CD14-positive monocyte (primary cell): Measurements from ENCODE around the gene INHA. TPM values are rescaled to one million over a fixed set of nuclear protein-coding genes. Genes with fewer than 3 reads are reported as not detected.

ENCODE experiments used
- DNase-seq, 3 donors: peaks; one replicate each; pipeline ENCODE4 v3.0.0-alpha.2; 2011 to 2022
- H2AFZ ChIP-seq: 2 replicates; pipeline ENCODE4 v1.6.0; 2012; ENCODE audit warnings: mild to moderate bottlenecking, low read depth, low read length, inconsistent platforms; ENCODE audit not compliant: insufficient read depth, poor library complexity, severe bottlenecking
- H3K27ac ChIP-seq, 2 donors: 1 replicate in 1 of 2; 2 replicates in 1 of 2; pipeline ENCODE4 v1.5.1; 2012 to 2013; ENCODE audit warnings: low read length in 2 of 2, control low read depth in 1 of 2, inconsistent platforms in 1 of 2, low read depth in 1 of 2, mild to moderate bottlenecking in 1 of 2
- H3K27me3 ChIP-seq, 2 donors: one replicate each; pipeline versions ENCODE4 v1.6.0 to v1.6.1; 2011 to 2013; ENCODE audit warnings: low read length in 2 of 2; ENCODE audit not compliant: control insufficient read depth in 2 of 2, insufficient read depth in 2 of 2
- H3K36me3 ChIP-seq, 2 donors: replicated peaks in 1 of 2; 1 replicate in 1 of 2; 2 replicates in 1 of 2; pipeline versions ENCODE4 v1.5.1 to v1.6.1; 2012 to 2013; ENCODE audit warnings: low read length in 2 of 2, control low read depth in 1 of 2, inconsistent platforms in 1 of 2, mild to moderate bottlenecking in 1 of 2; ENCODE audit not compliant: insufficient read depth in 2 of 2, control insufficient read depth in 1 of 2
- H3K4me1 ChIP-seq, 2 donors: 1 replicate in 1 of 2; 2 replicates in 1 of 2; pipeline versions ENCODE4 v1.5.1 to v1.6.1; 2012 to 2013; ENCODE audit warnings: low read length in 2 of 2, control low read depth in 1 of 2, inconsistent platforms in 1 of 2, mild to moderate bottlenecking in 1 of 2, moderate library complexity in 1 of 2; ENCODE audit not compliant: insufficient read depth in 2 of 2, control insufficient read depth in 1 of 2
- H3K4me2 ChIP-seq: replicated peaks from 2 replicates; pipeline ENCODE3; 2012; ENCODE audit warnings: low read length, moderate library complexity, mild to moderate bottlenecking; ENCODE audit not compliant: poor library complexity, severe bottlenecking; ENCODE audit errors: extremely low read depth
- H3K4me3 ChIP-seq, 3 experiments: fragments of 200-600 bp in 1 of 3; sonication (generic) in 1 of 3; replicated peaks in 1 of 3; 1 replicate in 2 of 3; 2 replicates in 1 of 3; pipeline ENCODE4 v1.5.1; 2011 to 2013; ENCODE audit warnings: low read length in 3 of 3, mild to moderate bottlenecking in 3 of 3, control low read depth in 2 of 3, low read depth in 2 of 3, inconsistent platforms in 1 of 3, moderate library complexity in 1 of 3
- H3K79me2 ChIP-seq: 2 replicates; pipeline ENCODE4 v1.6.0; 2012; ENCODE audit warnings: mild to moderate bottlenecking, control low read depth, inconsistent platforms, low read length, moderate library complexity; ENCODE audit not compliant: insufficient read depth
- H3K9ac ChIP-seq: 2 replicates; pipeline ENCODE4 v1.6.0; 2017; ENCODE audit warnings: low read length, mild to moderate bottlenecking; ENCODE audit not compliant: insufficient read depth, poor library complexity, severe bottlenecking
- H3K9me3 ChIP-seq, 2 donors: replicated peaks in 1 of 2; 1 replicate in 1 of 2; 2 replicates in 1 of 2; pipeline versions ENCODE4 v1.5.1 to v1.6.1; 2012 to 2013; ENCODE audit warnings: low read length in 2 of 2, control low read depth in 1 of 2; ENCODE audit not compliant: control insufficient read depth in 1 of 2, insufficient read depth in 1 of 2
- H4K20me1 ChIP-seq: 2 replicates; pipeline ENCODE4 v1.6.0; 2012; ENCODE audit warnings: mild to moderate bottlenecking, low read length, control low read depth, moderate library complexity; ENCODE audit not compliant: insufficient read depth
- H3K27ac Mint-ChIP-seq, 7 donors: one replicate each; pipeline ENCODE4 v1.8.0; 2020; ENCODE audit warnings: mild to moderate bottlenecking in 7 of 7, mixed read lengths in 7 of 7, moderate library complexity in 6 of 7, inconsistent platforms in 2 of 7
- H3K27me3 Mint-ChIP-seq, 3 donors: one replicate each; pipeline ENCODE4 v1.8.0; 2021 to 2022; ENCODE audit warnings: low read depth in 3 of 3, mild to moderate bottlenecking in 3 of 3, mixed read lengths in 3 of 3, moderate library complexity in 3 of 3, inconsistent platforms in 1 of 3
- H3K36me3 Mint-ChIP-seq, 2 donors: one replicate each; pipeline ENCODE4 v1.8.0; 2020; ENCODE audit warnings: mixed read lengths in 2 of 2, inconsistent platforms in 1 of 2, mild to moderate bottlenecking in 1 of 2
- H3K4me1 Mint-ChIP-seq: one replicate; pipeline ENCODE4 v1.8.0; 2020; ENCODE audit warnings: mild to moderate bottlenecking, mixed read lengths
- H3K4me3 Mint-ChIP-seq, 2 donors: one replicate each; pipeline ENCODE4 v1.8.0; 2020; ENCODE audit warnings: mild to moderate bottlenecking in 2 of 2, mixed read lengths in 2 of 2, moderate library complexity in 1 of 2
- H3K9me3 Mint-ChIP-seq, 7 donors: one replicate each; pipeline ENCODE4 v1.8.0; 2020 to 2022; ENCODE audit warnings: mixed read lengths in 7 of 7, mild to moderate bottlenecking in 6 of 7, moderate library complexity in 6 of 7, inconsistent platforms in 2 of 7
- WGBS: methylation state at CpG from one replicate; pipeline ENCODE4 v1.1.5; 2013; ENCODE audit warnings: missing lambda C conversion rate; ENCODE audit not compliant: insufficient coverage; 5-methylcytosine and 5-hydroxymethylcytosine counted together
- intact Hi-C, 2 donors: fragments of 100-400 bp; cut with micrococcal nuclease; formaldehyde crosslinking; loops; one replicate each; pipeline versions ENCODE4 v1.15.0 to v1.15.1; 2023
- polyA plus RNA-seq, 3 donors: library from polyadenylated mRNA; depleted of rRNA in 1 of 3; unstranded in 2 of 3; stranded (reverse) in 1 of 3; fragments of 300-500 nt in 2 of 3; fragments of >200 nt in 1 of 3; fragmentation: Illumina TruSeq in 2 of 3; gene quantifications; 1 replicate in 2 of 3; 2 replicates in 1 of 3; pipeline ENCODE4 v1.2.3, GENCODE V29; 2012 to 2021
- TF ChIP-seq, protein P1 (sequence below): fragments of 200-600 bp; IDR thresholded peaks from one replicate; pipeline ENCODE4 v1.8.0; 2022; ENCODE audit warnings: antibody characterized with exemption, mild to moderate bottlenecking

INHA gene
- polyA plus RNA-seq, 3 donors = not detected

DNA sequence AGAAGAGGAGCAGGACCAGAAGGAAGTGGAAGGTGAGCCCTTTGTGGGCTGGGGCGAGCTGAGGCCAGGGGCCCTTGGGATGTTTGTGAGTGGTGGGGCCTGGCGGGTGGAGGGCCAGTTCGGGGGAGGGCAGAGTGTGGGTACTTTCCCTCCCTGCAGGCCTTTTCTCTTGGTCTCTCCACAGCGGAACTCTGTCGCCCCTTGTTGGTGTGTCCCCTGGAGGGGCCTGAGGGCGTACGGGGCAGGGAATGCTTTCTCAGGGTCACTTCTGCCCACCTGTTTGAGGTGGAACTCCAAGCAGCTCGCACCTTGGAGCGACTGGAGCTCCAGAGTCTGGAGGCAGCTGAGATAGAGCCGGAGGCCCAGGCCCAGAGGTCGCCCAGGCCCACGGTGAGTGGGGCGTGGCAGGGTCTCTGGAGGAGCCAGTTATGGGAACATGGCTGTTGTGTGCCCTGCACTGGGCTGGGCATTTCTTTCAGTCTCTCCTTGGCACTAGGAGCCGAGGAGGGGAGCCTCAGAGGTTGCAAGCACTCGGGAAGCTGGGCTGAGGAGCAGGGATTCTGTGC is 36.4 kb downstream of the INHA start:
- H3K27ac Mint-ChIP-seq = peak overlapping the region in 1 of 7 donors; percentile 67

GRCh38 chr2:219609149-219609750 is 37.1 kb downstream of the INHA start:
- Histone ChIP-seq H4K20me1 (no peaks in the 10 kb centered on the region), H3K4me2 (no peak overlapping the region), H2AFZ (no peak overlapping the region), H3K4me1 (peaks cover 5 to 6% of the 10 kb centered on the region in 2 donors), H3K27ac (no peak overlapping the region), H3K9ac (no peak overlapping the region), H3K36me3 (peaks cover 80 to 90% of the 10 kb centered on the region in 2 donors), H3K4me3 (no peak overlapping the region), H3K79me2 (no peaks in the 10 kb centered on the region), H3K9me3 (no peaks in the 10 kb centered on the region), H3K27me3 (no peaks in the 10 kb centered on the region)
- Mint-ChIP-seq H3K4me3 (no peak overlapping the region), H3K27ac (peak overlapping the region in 2 of 7 donors; percentile 19 to 79), H3K4me1 (peaks cover 9% of the 10 kb centered on the region), H3K27me3 (no peaks in the 10 kb centered on the region), H3K9me3 (no peaks in the 10 kb centered on the region), H3K36me3 (peaks cover 82 to 96% of the 10 kb centered on the region in 2 donors)
- WGBS = 96% methylated on average over 11 of the region's 13 CpGs
- intact Hi-C loops = loop anchor here in 1 of 2 donors (10.0 kb wide), 1 partner anchor 434 kb away; the partner anchor contains the start of genes CNPPD1, RETREG2 and SLC23A3
- TF ChIP-seq, protein P1, sequence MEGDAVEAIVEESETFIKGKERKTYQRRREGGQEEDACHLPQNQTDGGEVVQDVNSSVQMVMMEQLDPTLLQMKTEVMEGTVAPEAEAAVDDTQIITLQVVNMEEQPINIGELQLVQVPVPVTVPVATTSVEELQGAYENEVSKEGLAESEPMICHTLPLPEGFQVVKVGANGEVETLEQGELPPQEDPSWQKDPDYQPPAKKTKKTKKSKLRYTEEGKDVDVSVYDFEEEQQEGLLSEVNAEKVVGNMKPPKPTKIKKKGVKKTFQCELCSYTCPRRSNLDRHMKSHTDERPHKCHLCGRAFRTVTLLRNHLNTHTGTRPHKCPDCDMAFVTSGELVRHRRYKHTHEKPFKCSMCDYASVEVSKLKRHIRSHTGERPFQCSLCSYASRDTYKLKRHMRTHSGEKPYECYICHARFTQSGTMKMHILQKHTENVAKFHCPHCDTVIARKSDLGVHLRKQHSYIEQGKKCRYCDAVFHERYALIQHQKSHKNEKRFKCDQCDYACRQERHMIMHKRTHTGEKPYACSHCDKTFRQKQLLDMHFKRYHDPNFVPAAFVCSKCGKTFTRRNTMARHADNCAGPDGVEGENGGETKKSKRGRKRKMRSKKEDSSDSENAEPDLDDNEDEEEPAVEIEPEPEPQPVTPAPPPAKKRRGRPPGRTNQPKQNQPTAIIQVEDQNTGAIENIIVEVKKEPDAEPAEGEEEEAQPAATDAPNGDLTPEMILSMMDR = no peak
- no peak for DNase-seq

More for the DNA sequence above, 36.4 kb downstream of the INHA start:
- Histone ChIP-seq H3K9me3 (no peaks in the 10 kb centered on the region), H4K20me1 (no peaks in the 10 kb centered on the region), H3K9ac (no peak overlapping the region), H3K79me2 (no peaks in the 10 kb centered on the region), H3K4me3 (no peak overlapping the region), H3K27me3 (no peaks in the 10 kb centered on the region), H3K4me2 (no peak overlapping the region), H3K36me3 (peaks cover 72 to 82% of the 10 kb centered on the region in 2 donors), H3K4me1 (peaks cover 13 to 14% of the 10 kb centered on the region in 2 donors), H3K27ac (no peak overlapping the region), H2AFZ (no peak overlapping the region)
- H3K9me3 Mint-ChIP-seq = no peaks in the 10 kb centered on the region
- intact Hi-C loops = loop anchor here in 1 of 2 donors (10.0 kb wide), 1 partner anchor 434 kb away; the partner anchor contains the start of genes CNPPD1, RETREG2 and SLC23A3
- H3K27me3 Mint-ChIP-seq = no peaks in the 10 kb centered on the region
- 83% methylated on average over 13 of the region's 15 CpGs for WGBS
- no peak overlapping the region for H3K4me3 Mint-ChIP-seq
- TF ChIP-seq, protein P1 = no peak
- peaks cover 80 to 91% of the 10 kb centered on the region in 2 donors for H3K36me3 Mint-ChIP-seq
- DNase-seq = no peak
- peaks cover 17% of the 10 kb centered on the region for H3K4me1 Mint-ChIP-seq
